Uterus (tissue), 4 donors: ENCODE measurements around the gene MASP1. TPM values are rescaled to one million over a fixed set of nuclear protein-coding genes. Genes with fewer than 3 reads are reported as not detected.
A peak's percentile ranks its signal among the peaks of the same experiment; 100 is the strongest.

Experiments
- DNase-seq, 2 donors: peaks; one replicate each; pipeline ENCODE4 v3.0.0-alpha.2; 2019 to 2020
- H3K27ac ChIP-seq, 2 donors: fragments of 200-600 bp; sonication (generic); 1 replicate in 1 of 2; 2 replicates in 1 of 2; pipeline ENCODE4 v1.5.1; 2016 to 2018
- H3K27me3 ChIP-seq, 2 donors: fragments of 200-600 bp; sonication (generic); one replicate each; pipeline ENCODE4 v1.5.1; 2018 to 2019; ENCODE audit warnings: control low read depth in 1 of 2
- H3K36me3 ChIP-seq, 2 donors: fragments of 200-600 bp; sonication (generic); one replicate each; pipeline ENCODE4 v1.5.1; 2019; ENCODE audit warnings: control low read depth in 1 of 2
- H3K4me1 ChIP-seq, 2 donors: fragments of 200-600 bp; sonication (generic); one replicate each; pipeline ENCODE4 v1.5.1; 2018 to 2019; ENCODE audit warnings: control low read depth in 1 of 2
- H3K4me3 ChIP-seq, 2 donors: fragments of 200-600 bp; sonication (generic); 1 replicate in 1 of 2; 2 replicates in 1 of 2; pipeline ENCODE4 v1.5.1; 2018 to 2019; ENCODE audit warnings: mild to moderate bottlenecking in 1 of 2
- H3K9me3 ChIP-seq, 2 donors: fragments of 200-600 bp; sonication (generic); one replicate each; pipeline ENCODE4 v1.5.1; 2019; ENCODE audit warnings: control low read depth in 1 of 2
- POLR2A ChIP-seq, 2 donors: fragments of 450-650 bp; IDR thresholded peaks; one replicate each; pipeline ENCODE4 v1.6.1; 2016; ENCODE audit warnings: antibody characterized with exemption in 2 of 2, mild to moderate bottlenecking in 1 of 2, moderate library complexity in 1 of 2
- intact Hi-C: fragments of 100-400 bp; cut with DNase I; formaldehyde crosslinking; loops from one replicate; pipeline ENCODE4 v1.15.1; 2023; ENCODE audit warnings: low total_unique reads
- total RNA-seq, 4 donors: library from RNA; depleted of rRNA in 3 of 4; stranded (reverse); fragments of >200 nt in 3 of 4; gene quantifications; one replicate each; pipeline versions ENCODE4 v1.1.0 to v1.2.4, GENCODE V29; 2014 to 2023
- TF ChIP-seq, protein P1 (sequence below), 4 experiments: fragments of 200-600 bp in 2 of 4; fragments of 450-650 bp in 2 of 4; sonication (generic) in 2 of 4; IDR thresholded peaks; one replicate each; pipeline ENCODE4 v1.5.1; 2016 to 2019; ENCODE audit warnings: antibody characterized with exemption in 4 of 4, mild to moderate bottlenecking in 2 of 4, moderate library complexity in 1 of 4
- donor health status: DM: yes; HTN: yes; CAD: no.

Gene MASP1, protein sequence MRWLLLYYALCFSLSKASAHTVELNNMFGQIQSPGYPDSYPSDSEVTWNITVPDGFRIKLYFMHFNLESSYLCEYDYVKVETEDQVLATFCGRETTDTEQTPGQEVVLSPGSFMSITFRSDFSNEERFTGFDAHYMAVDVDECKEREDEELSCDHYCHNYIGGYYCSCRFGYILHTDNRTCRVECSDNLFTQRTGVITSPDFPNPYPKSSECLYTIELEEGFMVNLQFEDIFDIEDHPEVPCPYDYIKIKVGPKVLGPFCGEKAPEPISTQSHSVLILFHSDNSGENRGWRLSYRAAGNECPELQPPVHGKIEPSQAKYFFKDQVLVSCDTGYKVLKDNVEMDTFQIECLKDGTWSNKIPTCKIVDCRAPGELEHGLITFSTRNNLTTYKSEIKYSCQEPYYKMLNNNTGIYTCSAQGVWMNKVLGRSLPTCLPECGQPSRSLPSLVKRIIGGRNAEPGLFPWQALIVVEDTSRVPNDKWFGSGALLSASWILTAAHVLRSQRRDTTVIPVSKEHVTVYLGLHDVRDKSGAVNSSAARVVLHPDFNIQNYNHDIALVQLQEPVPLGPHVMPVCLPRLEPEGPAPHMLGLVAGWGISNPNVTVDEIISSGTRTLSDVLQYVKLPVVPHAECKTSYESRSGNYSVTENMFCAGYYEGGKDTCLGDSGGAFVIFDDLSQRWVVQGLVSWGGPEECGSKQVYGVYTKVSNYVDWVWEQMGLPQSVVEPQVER
- 100 to 1,000 TPM in 1 of 4 donors, 10 to 100 TPM in 3; 25.3 to 121 (median 84.4) TPM for total RNA-seq

DNA sequence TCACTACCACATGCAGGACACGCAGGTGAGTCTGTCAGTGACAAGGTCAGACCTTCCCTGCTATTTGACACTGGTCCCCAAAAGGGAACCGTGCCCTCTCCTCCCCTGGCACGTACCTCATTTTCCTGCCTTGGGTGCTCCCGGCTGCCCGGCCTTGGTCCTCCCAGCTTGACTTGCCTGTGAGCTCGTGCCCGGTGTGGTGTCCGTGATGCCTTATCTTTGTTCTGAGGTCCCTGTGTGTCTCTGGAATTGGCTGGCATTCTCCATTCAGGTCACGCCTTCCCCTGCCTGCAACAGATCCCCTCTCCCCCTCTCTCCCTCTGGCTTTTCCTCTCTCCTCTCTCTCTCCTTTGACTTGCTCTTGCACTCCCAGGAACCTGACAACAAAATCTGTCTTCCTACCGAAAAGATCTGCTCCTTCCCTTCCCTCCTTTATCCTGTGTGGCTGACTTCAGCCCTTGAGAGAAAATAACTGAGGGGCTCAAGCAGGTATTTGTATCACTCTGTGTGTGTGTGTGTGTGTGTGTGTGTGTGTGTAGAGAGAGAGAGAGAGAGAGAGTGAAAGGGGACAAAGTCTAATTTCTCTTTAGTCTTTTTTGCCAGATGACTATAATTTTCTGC is at the start of gene MASP1:
Gene MASP1, minus strand, starts transcription at position 226 of the 621 bp plus-strand sequence. Its CDS starts 105 bp downstream, at position 121.
- no peaks in the 10 kb centered on the region for H3K27me3 ChIP-seq
- peaks cover 0 to 18% of the 10 kb centered on the region in 2 donors for H3K4me1 ChIP-seq
- intact Hi-C loops = no loop called here
- TF ChIP-seq POLR2A (IDR thresholded peaks at IDR 0.05) = no peak
- TF ChIP-seq, protein P1, sequence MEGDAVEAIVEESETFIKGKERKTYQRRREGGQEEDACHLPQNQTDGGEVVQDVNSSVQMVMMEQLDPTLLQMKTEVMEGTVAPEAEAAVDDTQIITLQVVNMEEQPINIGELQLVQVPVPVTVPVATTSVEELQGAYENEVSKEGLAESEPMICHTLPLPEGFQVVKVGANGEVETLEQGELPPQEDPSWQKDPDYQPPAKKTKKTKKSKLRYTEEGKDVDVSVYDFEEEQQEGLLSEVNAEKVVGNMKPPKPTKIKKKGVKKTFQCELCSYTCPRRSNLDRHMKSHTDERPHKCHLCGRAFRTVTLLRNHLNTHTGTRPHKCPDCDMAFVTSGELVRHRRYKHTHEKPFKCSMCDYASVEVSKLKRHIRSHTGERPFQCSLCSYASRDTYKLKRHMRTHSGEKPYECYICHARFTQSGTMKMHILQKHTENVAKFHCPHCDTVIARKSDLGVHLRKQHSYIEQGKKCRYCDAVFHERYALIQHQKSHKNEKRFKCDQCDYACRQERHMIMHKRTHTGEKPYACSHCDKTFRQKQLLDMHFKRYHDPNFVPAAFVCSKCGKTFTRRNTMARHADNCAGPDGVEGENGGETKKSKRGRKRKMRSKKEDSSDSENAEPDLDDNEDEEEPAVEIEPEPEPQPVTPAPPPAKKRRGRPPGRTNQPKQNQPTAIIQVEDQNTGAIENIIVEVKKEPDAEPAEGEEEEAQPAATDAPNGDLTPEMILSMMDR (IDR thresholded peaks at IDR 0.05) = no peak
- no peaks in the 10 kb centered on the region for H3K36me3 ChIP-seq
- peak in 1 of 2 donors; percentile 51 for DNase-seq
- H3K27ac ChIP-seq = peak within 1 kb of the TSS; percentile 90 to 94
- no peaks in the 10 kb centered on the region for H3K9me3 ChIP-seq
- peak within 1 kb of the TSS; percentile 46 to 52 for H3K4me3 ChIP-seq

DNA sequence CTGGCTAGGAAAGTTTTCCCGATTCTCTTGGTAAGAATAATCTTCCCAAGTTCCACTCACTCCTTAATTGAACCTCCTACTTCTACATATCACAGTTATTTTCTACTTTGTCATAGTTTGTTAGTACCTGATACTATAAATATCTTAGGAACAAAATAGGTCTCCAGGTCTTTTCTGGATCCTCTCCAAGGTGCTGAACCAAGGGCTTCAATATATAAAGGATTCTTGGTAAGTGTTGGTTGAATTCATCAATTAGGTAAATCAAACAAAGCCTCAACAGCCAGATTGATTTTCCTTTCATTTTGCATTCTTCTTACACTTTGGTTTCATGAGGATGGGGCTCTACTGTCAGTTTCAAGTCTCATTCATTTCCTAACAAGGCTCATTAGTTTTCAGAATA is 49.0 kb upstream of the MASP1 start:
- no peak for TF ChIP-seq POLR2A (IDR thresholded peaks at IDR 0.05)
- TF ChIP-seq, protein P1 (IDR thresholded peaks at IDR 0.05) = no peak
- H3K4me3 ChIP-seq = no peak overlapping the region
- H3K4me1 ChIP-seq = no peaks in the 10 kb centered on the region
- H3K27me3 ChIP-seq = no peaks in the 10 kb centered on the region
- no peak overlapping the region for H3K27ac ChIP-seq
- DNase-seq = no peak
- no peaks in the 10 kb centered on the region for H3K9me3 ChIP-seq
- no peaks in the 10 kb centered on the region for H3K36me3 ChIP-seq
- intact Hi-C loops = no loop called here

DNA sequence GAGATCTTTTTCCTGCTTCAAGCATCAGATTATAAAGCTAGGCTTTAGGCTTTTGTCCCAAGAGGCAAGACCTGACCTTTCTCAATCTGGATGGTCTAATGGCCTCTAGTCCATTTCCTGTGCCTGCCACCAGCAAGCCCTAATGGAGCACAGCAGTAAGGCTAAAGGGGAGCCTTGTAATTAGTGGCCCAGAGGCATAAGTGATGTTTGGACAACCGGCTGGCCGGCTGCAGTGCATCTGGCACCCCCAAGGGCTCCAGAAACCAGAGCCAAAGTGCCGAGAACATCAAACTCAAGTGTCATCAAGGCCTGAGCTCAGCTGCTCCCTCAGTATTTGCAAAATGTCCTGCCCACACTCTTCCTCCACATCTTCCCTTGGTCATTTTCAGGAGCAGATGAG is 44.8 kb upstream of the MASP1 start:
- TF ChIP-seq, protein P1 (IDR thresholded peaks at IDR 0.05) = no peak
- TF ChIP-seq POLR2A (IDR thresholded peaks at IDR 0.05) = no peak
- DNase-seq = no peak
- intact Hi-C loops = no loop called here
- Histone ChIP-seq H3K36me3 (no peaks in the 10 kb centered on the region), H3K27ac (no peak overlapping the region), H3K27me3 (no peaks in the 10 kb centered on the region), H3K4me1 (no peaks in the 10 kb centered on the region), H3K9me3 (no peaks in the 10 kb centered on the region), H3K4me3 (no peak overlapping the region)

DNA sequence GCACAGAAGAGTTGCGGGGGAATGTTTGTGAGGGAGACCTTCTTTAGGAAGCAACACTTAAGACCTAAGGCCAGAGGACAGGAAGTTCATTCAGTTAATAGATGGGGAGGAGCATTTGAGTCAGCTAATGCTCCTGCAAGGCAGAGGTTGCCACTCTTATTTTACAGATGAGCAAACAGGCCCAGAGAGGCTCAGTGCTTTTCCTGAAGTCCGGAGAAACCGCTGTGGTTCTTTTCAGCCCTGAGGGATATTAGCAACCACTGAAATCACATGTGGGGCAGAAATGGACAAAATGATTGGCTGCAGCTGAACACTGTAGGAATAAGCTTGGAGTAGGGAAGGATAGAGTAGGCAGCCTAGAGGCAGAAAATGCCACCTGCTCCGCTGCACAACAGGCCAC is 43.4 kb upstream of the MASP1 start:
- Histone ChIP-seq H3K27ac (no peak overlapping the region), H3K27me3 (no peaks in the 10 kb centered on the region), H3K36me3 (no peaks in the 10 kb centered on the region), H3K9me3 (no peaks in the 10 kb centered on the region), H3K4me3 (no peak overlapping the region), H3K4me1 (no peaks in the 10 kb centered on the region)
- TF ChIP-seq, protein P1 (IDR thresholded peaks at IDR 0.05) = no peak
- TF ChIP-seq POLR2A (IDR thresholded peaks at IDR 0.05) = no peak
- intact Hi-C loops = no loop called here
- DNase-seq = no peak
